GM12874 (cell line): ENCODE data around the gene RASGRP1.

Experiments
- TF ChIP-seq, protein P1 (sequence below): IDR thresholded peaks from 2 replicates; pipeline ENCODE4 v1.5.1; 2011; ENCODE audit warnings: low read depth, mild to moderate bottlenecking, control low read depth, low read length, moderate library complexity; ENCODE audit not compliant: insufficient read depth

The RASGRP1 gene

DNA sequence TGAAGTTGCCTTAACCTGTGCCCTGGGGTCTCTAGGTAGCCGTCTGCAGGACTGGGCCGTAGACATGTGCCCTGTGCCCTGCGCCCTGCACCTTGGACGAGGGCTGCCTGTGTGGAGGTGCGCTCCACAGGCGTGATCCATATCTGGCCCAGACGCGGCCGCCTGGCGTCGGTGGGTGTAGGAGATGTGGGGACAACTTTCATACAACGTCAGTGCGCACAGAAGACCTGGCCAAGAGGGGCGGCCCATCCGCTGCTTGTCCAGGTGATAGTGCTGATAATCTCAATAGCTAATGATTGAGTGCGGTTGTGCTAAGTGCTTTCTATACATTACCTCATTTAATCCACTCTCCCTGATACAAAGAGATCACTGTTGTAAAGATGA is 665 bp upstream of the RASGRP1 start:
- TF ChIP-seq, protein P1, sequence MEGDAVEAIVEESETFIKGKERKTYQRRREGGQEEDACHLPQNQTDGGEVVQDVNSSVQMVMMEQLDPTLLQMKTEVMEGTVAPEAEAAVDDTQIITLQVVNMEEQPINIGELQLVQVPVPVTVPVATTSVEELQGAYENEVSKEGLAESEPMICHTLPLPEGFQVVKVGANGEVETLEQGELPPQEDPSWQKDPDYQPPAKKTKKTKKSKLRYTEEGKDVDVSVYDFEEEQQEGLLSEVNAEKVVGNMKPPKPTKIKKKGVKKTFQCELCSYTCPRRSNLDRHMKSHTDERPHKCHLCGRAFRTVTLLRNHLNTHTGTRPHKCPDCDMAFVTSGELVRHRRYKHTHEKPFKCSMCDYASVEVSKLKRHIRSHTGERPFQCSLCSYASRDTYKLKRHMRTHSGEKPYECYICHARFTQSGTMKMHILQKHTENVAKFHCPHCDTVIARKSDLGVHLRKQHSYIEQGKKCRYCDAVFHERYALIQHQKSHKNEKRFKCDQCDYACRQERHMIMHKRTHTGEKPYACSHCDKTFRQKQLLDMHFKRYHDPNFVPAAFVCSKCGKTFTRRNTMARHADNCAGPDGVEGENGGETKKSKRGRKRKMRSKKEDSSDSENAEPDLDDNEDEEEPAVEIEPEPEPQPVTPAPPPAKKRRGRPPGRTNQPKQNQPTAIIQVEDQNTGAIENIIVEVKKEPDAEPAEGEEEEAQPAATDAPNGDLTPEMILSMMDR = no peak

DNA sequence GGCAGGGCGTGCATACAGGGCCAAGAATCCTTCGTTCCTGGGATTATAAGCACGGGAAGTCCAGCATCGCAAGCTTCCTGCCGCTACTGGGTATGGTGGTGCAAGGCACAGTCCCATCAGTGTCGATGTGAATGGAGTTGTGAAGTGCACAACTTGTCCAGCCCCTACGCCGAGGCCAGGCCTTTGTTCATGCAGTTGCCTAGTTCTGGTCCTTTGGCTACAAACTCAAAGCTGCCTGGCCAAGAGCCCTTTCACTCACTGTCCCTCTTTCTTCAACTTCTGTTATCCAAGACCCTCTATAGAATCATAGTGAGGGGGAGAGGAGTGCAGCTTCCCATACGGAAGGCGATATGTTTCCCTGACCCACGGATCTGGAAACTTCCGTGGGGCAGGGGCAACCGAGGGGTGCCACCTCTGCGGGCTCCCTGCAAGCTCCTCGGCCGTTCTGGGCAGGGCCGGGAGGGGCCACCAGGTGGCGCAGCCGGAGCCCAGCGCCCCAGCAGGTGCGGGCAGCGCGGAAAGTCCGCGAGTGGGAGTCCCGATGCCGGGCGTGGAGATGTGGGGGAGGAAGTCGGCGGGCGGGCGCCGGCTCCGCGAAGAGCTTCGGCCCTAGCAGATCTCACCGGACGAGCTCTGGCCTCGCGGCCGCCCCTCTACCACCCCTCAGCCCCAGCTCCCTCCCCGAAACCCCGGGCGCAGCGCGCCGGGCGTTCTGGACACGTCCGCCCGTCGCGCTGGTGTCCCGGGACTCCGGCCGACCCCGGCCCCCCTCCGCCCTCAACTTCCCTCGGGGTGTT is 693 bp downstream of the RASGRP1 start:
- TF ChIP-seq, protein P1 = peak; percentile 97

DNA sequence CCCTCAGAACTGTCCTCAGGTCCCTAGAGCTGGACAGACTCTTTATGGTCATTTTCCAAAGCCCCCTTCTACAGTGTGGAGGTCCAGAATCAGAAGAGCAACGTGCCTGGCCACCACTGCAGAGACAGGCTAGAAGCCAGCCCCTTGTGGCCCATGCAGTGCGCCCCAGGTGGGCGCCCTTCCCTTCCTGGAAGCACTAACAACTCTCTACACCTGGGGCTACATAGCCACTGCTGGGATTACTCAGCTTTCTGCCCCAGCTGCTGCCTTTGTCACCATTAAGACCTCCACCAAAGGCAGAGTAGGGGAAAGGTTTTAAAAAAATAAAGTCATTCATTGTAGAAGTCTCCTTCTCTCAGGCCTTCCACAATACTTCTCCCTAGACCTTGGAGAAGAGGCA is 2.3 kb downstream of the RASGRP1 start:
- TF ChIP-seq, protein P1 = peak; percentile 30; the same call in 1 of the 2 replicates

DNA sequence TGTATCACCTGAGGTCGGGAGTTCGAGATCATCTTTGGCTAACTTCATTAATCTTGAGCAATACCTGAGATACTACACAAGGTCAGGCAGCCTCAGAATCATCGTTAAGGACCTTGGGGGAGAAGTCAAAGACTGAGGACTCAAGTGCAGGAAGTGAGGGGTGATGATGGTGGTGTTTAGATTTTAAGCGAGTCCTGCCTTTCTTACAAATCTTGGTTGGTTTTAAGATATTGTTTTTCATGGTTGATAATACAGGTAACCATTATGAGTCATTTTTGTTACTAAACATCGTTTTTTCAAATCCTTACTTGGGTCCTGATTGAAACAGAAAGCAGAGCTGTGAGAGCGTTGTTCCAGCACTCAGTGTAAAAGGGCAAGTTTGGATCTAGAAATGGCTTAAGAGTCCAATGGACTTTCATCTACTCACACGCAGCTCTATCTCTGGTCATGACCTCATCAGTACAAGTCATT is 4.1 kb downstream of the RASGRP1 start:
- TF ChIP-seq, protein P1 = no peak

DNA sequence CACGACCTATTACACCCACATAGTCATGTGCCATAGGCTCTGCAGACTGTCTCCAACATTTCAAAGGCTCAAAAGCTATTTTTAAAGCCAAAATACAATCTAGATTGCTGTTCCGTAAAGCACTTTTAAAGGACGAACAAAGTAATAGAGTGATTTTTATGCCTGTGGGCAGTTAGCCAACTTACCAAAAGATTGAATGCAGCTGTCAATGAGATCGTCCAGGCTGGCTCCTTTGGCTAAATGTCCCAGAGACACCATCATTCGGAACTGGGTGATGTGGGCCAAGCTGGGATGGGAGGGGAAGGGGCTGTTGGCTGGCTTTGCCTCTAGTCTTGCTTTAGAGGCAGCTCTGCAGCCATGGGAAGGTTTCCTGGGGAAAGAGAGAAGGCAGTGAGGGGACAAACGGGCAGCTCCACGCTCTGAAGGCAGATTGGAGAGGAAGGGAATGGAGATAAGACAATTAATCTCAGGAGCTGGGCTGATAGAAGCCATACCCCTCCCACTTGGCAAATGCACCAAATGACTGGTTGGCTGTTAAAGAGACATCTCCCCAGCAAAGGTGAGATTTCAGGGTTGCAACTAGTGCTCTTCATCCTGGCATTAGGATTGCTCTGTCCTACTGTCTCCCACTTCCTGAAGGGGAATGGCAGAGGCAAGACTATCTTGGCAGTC is 4.8 kb downstream of the RASGRP1 start:
- TF ChIP-seq, protein P1 = no peak

DNA sequence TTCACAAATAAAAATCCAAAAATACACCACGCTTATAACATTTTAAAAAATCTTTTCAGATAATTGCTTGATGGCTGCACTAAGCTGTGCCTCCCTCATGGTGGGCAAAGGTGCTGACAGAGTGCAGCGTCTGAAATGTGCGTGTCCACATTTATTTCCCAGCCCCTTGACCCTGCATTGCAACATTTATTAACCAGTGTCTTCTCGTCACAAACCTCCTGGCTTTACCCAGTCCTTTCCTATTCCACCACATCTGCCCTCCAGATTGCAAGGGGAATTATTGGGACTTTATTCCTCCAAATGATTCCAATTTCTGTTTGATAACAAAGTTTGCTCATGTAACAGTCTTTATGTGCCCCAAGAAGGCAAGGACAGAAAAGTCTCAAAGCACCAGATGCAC is 5.5 kb downstream of the RASGRP1 start:
- TF ChIP-seq, protein P1 = no peak

DNA sequence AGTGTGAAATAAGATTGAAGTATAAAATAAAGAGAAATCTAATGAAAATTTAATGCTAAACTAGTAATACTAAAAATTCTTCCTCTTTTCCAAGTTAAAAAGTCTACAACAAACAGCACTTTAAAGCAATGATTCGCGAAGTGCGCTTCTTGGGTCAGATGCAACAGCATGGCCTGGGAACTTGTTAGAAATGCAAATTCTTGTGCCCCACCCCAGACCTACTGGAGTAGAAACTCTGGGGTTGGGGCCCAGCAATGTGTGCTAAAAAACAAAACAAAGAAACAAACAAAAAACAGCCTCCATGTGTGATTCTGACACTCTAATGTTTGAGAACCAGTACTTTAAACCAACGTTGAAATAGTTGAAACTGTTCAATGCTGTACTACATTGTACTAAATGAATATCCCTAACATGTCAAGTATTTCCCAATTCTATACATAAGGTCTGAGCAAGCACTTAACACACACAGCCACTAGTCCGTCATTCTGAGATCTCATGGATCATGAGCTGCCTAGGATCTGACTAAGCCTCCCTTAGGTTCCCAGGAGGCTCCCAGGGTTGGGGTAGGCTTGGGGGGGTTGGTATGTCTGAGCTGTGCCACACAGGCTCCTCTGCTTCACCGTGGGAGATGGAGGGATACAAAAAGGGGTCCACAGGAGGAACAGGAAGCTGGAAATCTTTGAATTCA is 6.1 kb downstream of the RASGRP1 start:
- TF ChIP-seq, protein P1 = no peak
